Stimulated activated CD8-positive, alpha-beta memory T cell treated with anti-CD3 and anti-CD28 coated beads, Interleukin-2, amount 100 ng/mL, for 48 hours (primary cell): ENCODE results near the gene DLGAP1.
"Not testable (repeated sequence)": the region's sequence is repeated elsewhere in the genome, so short reads cannot be mapped to it uniquely, and the experiment has no call there.

Experiments used
- DNase-seq, 2 donors: peaks; one replicate each; pipeline ENCODE4 v3.0.0-alpha.2; 2020; ENCODE audit warnings: low read depth in 2 of 2

Gene DLGAP1

GRCh38 chr18:4385876-4386275 is 69.2 kb downstream of the DLGAP1 start:
- DNase-seq, result no peak

- DNase-seq, result no peak
Observed at GRCh38 chr18:4384932-4385331, 70.2 kb downstream of the DLGAP1 start.

- no peak for DNase-seq
Observed at GRCh38 chr18:4374564-4374963, 80.5 kb downstream of the DLGAP1 start.

- no peak for DNase-seq
Observed at GRCh38 chr18:4369705-4370104, 85.4 kb downstream of the DLGAP1 start.

- no peak for DNase-seq
Observed at GRCh38 chr18:4360221-4360715, 94.8 kb downstream of the DLGAP1 start.

GRCh38 chr18:4358618-4359017 is 96.5 kb downstream of the DLGAP1 start:
- DNase-seq, result no peak

- DNase-seq, result no peak
Observed at GRCh38 chr18:4357579-4357978, 97.5 kb downstream of the DLGAP1 start.

GRCh38 chr18:4356929-4357328 is 98.2 kb downstream of the DLGAP1 start:
- no peak for DNase-seq

- DNase-seq, result no peak
Observed at GRCh38 chr18:4353853-4354418, 101.2 kb downstream of the DLGAP1 start.

- no peak for DNase-seq
Observed at GRCh38 chr18:4352746-4353551, 102.2 kb downstream of the DLGAP1 start.

GRCh38 chr18:4351005-4351404 is 104.1 kb downstream of the DLGAP1 start:
- DNase-seq, result no peak

GRCh38 chr18:4335386-4335785 is 119.7 kb downstream of the DLGAP1 start:
- no peak for DNase-seq

GRCh38 chr18:4333043-4333442 is 122.1 kb downstream of the DLGAP1 start:
- no peak for DNase-seq

GRCh38 chr18:4319738-4320677 is 135.1 kb downstream of the DLGAP1 start:
- DNase-seq, result no peak

- DNase-seq, result no peak
Observed at GRCh38 chr18:4318311-4318710, 136.8 kb downstream of the DLGAP1 start.

GRCh38 chr18:4311945-4312344 is 143.2 kb downstream of the DLGAP1 start:
- not testable (repeated sequence) for DNase-seq

- DNase-seq, result no peak
Observed at GRCh38 chr18:4311136-4311535, 144.0 kb downstream of the DLGAP1 start.

GRCh38 chr18:4309227-4309626 is 145.9 kb downstream of the DLGAP1 start:
- no peak for DNase-seq

- DNase-seq, result no peak
Observed at GRCh38 chr18:4308576-4308975, 146.5 kb downstream of the DLGAP1 start.

GRCh38 chr18:4299395-4299794 is 155.7 kb downstream of the DLGAP1 start:
- DNase-seq, result no peak

- no peak for DNase-seq
Observed at GRCh38 chr18:4293337-4293736, 161.8 kb downstream of the DLGAP1 start.

- no peak for DNase-seq
Observed at GRCh38 chr18:4292696-4293095, 162.4 kb downstream of the DLGAP1 start.
